NT2/D1 (cell line): ENCODE data around the gene DNAJA2.

Source experiments
- SUZ12 ChIP-seq: IDR thresholded peaks from 2 replicates; pipeline ENCODE4 v1.6.1; 2011; ENCODE audit not compliant: insufficient read length, insufficient read depth; ENCODE audit errors: extremely low read depth
- ZNF274 ChIP-seq: IDR thresholded peaks from 2 replicates; pipeline ENCODE4 v1.6.1; 2011; ENCODE audit warnings: mild to moderate bottlenecking, low read depth, low read length

DNA sequence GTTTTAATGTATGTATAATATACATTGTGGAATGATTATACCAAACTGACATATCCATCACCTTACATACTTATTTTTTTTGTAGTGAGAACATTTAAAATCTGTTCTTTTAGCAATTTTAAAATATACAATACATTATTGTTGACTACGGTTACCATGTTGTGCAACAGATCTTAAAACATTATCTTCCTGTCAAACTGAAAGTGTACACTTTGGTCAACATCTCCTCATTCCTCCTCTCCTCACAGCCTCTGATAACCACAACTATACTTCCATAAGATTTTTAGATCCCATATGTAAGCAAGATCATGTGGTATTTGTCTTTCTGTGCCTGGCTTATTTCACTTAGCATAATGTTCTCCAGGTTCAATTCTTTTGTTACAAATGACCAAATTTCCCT is 7.5 kb upstream of the DNAJA2 start:
- TF ChIP-seq ZNF274 (no peak), SUZ12 (no peak)
